Right lobe of liver (tissue), 4 donors: Measurements from ENCODE around the gene RRP15.

Experiments
- POLR2A ChIP-seq: fragments of 450-650 bp; IDR thresholded peaks from one replicate; pipeline ENCODE4 v1.6.1; 2017; ENCODE audit warnings: antibody characterized with exemption, mild to moderate bottlenecking
- TF ChIP-seq, protein P1 (sequence below), 4 donors: fragments of 200-600 bp in 3 of 4; fragments of 450-650 bp in 1 of 4; IDR thresholded peaks; one replicate each; pipeline versions ENCODE4 v1.5.1 to v1.8.0; 2016 to 2022; ENCODE audit warnings: antibody characterized with exemption in 4 of 4, mild to moderate bottlenecking in 2 of 4
- donor health status: DM: no; HTN: no; CAD: no.
- donor health status: DM: no; HTN: no; CAD: no.
- donor health status: DM: no; HTN: yes; CAD: no.

DNA sequence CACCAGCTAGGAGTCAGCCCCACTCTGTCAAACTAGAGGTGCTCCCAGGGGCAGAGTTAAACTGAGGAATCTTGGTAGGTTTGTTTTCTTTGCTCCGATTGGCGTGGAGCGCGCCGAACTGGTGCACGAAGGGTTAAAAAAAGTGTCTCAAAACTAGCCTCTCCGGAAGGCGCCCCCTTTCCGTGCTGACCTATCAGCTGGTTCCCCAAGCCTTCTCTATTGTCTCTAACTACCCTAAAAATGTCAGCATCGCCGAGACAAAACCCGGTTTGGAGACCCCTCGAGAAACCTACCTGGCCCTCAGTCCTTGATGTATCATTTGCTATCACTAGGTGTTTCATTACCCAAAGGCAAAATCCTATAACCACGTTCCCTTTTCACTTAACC lies 62.2 kb downstream of the RRP15 start:
- TF ChIP-seq POLR2A, result no peak
- TF ChIP-seq, protein P1, sequence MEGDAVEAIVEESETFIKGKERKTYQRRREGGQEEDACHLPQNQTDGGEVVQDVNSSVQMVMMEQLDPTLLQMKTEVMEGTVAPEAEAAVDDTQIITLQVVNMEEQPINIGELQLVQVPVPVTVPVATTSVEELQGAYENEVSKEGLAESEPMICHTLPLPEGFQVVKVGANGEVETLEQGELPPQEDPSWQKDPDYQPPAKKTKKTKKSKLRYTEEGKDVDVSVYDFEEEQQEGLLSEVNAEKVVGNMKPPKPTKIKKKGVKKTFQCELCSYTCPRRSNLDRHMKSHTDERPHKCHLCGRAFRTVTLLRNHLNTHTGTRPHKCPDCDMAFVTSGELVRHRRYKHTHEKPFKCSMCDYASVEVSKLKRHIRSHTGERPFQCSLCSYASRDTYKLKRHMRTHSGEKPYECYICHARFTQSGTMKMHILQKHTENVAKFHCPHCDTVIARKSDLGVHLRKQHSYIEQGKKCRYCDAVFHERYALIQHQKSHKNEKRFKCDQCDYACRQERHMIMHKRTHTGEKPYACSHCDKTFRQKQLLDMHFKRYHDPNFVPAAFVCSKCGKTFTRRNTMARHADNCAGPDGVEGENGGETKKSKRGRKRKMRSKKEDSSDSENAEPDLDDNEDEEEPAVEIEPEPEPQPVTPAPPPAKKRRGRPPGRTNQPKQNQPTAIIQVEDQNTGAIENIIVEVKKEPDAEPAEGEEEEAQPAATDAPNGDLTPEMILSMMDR (IDR thresholded peaks at IDR 0.05), result no peak
